GM19452 (cell line): Measurements from ENCODE around the gene ZBTB40.

ENCODE experiments used
- ATAC-seq: cut with Tn5 transposase; IDR thresholded peaks from one replicate; pipeline ENCODE4 v1.9.1; 2021; ENCODE audit not compliant: unreplicated experiment

The ZBTB40 gene

DNA sequence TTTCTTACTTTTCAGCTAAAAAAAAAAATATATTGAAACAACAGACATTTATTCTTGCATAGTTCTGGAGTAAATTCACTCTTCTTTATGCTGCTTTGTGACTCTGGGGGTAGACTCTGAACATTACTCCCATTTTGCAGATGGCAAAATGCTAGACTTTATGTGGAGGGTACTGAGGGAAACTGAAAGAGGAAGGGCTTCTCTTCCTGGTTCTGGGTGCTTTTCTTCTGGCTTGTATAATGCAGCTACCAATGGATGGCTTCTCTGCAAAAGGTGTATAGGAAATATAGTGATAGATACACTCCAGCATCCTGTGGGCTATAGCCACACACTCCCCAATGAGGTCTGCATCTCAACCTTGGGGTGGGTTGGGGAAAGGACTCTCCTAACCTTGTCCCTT, 19.7 kb upstream of the ZBTB40 start:
- ATAC-seq, result no peak

DNA sequence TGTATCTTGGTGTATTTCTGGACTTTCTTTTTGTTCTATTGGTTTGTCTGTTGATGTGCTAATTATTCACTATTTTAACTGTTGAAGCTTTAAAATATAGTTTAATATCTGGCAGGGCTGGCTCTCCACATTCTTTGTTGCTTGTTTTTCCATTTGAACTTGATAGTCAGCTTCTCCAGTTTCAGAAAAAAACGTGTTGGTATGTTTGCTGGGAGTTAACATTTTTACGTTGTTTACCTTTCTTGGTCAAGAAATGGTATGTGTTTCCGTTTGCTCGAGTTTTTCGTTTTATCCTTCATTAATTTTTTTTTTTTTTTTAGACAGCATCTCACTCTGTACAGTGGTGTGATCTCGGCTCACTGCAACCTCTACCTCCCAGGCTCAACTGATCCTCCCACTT, 16.9 kb upstream of the ZBTB40 start:
- ATAC-seq, result no peak

DNA sequence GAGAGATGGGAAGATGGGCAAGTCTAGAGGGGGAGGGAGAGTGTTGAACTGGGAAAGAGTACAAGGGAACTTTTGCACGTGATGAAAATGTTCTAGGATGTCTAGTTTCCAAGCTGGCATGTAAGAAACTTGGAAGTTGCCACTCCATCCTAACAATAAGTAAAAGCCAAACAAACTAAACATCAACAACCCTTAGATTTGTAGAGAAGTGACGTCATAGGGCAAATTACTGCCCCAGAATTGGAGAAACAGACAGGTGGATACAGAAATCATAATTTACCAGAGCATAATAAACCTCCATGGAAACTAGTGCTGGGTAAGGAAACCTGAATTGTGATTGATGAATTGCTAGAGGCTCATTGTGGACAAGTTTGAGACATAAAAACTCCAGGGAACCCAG, 14.7 kb upstream of the ZBTB40 start:
- ATAC-seq, result no peak

DNA sequence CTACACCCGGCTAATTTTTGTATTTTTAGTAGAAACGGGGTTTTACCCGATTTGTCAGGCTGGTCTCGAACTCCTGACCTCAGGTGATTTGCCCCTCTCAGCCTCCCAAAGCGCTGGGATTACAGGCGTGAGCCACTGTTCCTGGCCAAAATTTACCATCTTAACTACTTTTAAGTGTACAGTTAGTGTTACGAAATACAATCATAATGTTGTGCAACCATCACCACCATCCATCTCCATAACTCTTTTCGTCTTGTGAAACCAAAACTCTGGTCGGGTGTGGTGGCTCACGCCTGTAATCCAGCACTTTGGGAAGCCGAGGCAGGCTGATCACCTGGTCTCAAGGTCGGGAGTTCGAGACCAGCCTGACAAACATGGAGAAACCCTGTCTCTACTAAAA, 14.1 kb upstream of the ZBTB40 start:
- no peak for ATAC-seq

DNA sequence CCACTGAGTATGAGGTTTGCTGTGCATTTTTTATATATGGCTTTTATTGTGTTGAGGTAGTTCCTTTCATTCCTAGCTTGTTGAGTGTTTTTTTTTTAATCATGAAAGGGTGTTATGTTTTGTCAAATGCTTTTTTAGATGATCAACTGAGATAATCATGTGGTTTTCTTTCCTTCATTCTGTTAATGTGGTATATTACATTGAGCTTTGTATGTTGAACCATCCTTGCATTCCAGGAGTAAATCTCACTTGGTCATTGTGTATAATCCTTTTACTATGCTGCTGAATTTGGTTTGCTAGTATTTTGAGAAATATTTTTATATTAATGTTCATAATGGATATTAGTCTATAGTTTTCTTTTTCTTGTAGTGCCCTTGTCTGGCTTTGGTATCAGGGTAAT, 11.1 kb upstream of the ZBTB40 start:
- ATAC-seq, result no peak

DNA sequence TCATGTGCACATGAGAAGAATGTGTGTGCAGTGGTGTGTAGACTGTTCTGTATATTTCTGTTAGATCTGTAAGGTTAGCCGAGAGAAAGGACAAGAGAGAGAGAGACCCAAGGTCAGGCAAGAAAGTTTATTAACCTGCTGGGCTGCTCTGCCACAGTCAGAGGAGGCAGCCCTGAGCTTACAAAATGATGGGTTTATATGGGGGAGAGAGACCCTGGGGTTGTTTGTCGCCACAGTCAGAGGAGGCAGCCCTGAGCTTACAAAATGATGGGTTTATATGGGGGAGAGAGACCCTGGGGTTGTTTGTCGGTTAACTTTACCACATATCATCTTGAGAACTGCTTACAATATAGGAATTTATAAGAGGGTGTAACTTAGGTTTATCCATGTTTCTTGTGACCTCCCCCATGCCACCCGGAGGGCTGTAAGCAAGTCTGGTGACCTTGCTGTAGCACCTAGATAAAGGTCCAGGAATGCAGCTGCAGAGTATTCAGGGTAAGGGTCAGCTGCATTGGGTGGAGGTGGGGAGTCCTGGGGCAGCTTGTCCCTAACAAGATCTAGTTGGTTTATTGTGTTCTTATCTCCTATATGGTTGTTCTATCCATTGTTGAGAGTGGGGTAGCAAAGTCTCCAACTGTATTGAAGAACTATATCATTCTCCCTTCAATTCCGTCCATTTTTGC, 9.3 kb upstream of the ZBTB40 start:
- ATAC-seq, result no peak

DNA sequence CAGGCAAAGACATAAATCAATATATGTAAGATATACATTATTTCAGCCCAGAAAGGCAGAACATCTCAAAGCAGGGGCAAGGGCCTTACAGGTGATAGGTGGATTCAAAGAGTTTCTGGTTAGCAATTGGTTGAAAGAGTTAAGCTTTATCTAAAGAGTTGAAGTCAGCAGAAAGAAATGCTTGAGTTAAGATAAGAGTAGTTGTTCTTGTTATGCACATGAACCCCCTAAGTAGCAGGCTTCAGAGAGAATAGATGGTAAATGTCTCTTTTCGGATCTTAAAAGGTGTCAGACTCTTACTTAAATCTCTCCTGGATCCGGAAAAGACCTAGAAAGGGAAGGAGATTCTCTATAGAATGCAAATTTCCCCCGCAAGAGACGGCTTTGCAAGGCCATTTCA, 8.3 kb upstream of the ZBTB40 start:
- ATAC-seq, result no peak

DNA sequence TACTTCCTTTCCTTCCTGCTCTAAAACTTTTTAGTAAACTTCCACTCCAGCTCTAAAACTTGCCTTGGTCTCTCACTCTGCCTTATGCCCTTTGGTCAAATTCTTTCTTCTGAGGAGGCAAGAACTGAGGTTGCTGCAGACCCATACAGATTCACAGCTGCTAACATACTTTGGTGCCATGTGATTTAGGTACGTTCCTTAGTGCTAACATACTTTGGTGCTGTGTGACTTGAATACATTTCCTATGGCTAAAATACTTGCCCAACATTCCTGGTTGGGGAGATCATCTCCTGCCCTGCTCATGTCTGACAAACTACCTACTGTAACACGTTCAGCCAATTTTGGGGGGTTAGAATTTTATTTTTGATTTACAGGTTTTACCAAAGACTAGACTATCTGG, 6.8 kb upstream of the ZBTB40 start:
- no peak for ATAC-seq

DNA sequence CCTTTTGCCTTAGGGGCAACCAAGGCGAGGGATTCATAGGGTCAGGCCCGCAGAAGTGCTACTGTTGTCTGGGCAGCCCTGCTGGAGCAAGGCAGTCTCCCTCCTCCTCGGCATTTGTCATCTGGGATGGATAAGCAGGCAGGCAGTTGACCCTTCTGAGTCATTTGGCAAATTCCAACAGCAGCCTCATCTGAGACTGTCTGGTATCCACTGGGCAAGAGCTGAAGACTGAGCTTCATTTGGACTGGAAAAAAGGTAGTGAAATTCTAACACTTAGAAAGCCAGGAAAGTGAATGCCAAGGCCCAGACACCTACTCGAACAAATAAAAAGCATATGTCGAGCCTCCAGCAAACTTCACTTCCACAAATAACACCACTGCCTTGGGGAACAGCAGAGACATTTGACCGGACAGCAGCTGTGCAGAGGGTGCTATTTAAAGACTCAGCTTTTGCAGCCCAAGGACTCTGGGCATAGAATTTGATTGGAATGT, 4.0 kb upstream of the ZBTB40 start:
- no peak for ATAC-seq

DNA sequence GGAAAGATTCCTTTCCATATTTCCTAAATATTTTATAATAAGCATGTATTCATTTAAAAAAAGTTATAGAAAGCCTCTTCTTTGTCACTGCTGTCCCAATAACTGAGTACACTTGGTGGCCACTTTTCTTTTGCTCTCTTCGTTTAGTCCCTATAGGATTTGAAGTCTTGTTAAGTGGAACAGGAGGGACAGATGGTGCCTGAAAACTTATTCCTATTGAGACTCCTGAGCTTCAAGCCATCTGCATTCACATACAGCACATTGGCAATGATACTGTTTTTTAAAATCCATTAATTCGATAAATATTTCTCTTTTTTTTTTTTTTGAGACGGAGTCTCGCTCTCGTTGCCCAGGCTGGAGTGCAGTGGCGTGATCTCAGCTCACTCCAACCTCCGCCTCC, 2.0 kb upstream of the ZBTB40 start:
- no peak for ATAC-seq

DNA sequence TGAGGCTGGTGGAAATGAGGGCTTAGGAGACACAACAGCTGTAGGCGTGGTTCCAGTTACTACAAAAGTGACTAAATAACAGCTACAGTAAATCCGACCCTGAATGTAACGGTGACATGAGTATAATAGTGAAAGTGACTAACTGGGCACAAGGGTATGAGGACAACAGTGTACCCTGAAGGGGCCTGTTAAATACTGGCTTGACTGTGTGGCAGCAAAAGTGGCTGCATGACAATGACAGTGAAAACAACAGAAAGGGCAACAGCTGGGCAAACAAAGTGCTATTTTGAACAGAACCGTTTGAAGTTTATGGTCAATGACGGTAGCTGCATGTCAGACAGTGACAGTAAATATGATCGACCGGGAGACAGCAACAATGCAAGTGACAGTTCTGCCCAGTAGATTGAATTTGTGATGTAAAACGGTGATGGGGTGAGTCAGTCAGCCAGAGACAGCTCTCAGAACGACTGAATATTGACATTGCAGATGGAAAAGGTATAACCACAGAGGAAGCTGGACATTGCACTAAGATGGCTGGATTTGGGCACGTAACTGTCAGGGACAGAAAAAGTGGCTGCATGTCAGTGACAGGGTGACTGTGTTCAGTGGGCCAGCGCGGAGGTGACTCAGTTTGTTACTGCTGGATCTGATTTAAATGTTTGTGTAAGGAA, 1.2 kb upstream of the ZBTB40 start:
- no peak for ATAC-seq

DNA sequence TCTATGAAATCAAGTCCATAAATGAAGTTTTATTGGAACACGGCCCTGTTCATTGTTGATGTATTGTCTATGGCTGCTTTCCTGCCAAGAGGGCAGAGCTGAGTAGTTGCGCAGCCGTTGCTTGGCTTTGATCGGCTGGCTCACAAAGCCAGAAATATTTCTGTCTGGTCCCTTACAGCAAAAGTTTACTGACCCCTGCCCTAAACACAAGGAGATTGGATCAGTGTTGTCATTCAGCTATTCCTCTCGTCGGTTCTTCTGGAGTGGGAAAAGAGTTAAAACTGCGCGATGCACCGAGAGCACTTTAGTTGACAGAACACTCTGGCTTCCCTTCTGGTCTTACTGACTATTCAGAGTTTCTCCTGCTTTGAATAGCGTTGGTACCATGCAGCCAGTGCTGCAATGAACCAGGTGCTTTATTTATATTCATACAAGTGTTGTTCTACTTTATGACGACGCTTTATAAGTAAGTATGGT, 868 bp downstream of the ZBTB40 start:
- ATAC-seq, result peak; percentile 13

DNA sequence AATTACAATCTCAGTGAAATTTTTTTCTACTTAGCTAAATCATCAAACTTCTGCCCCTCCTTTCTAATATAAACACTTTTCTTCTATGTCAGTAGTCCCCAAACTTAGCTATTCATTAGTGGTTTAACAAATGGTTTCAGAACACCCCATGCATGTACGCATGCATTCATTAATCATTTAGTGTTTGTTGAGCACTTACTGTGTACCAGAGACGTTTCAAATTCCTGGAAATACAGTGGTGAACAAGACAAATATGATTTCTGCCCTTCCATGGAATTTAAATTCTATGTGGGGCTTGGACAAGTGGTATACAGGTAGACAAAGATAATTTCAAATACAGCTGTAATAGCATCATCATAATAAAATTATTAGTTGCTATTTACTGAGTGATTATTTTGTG, 1.5 kb downstream of the ZBTB40 start:
- no peak for ATAC-seq

DNA sequence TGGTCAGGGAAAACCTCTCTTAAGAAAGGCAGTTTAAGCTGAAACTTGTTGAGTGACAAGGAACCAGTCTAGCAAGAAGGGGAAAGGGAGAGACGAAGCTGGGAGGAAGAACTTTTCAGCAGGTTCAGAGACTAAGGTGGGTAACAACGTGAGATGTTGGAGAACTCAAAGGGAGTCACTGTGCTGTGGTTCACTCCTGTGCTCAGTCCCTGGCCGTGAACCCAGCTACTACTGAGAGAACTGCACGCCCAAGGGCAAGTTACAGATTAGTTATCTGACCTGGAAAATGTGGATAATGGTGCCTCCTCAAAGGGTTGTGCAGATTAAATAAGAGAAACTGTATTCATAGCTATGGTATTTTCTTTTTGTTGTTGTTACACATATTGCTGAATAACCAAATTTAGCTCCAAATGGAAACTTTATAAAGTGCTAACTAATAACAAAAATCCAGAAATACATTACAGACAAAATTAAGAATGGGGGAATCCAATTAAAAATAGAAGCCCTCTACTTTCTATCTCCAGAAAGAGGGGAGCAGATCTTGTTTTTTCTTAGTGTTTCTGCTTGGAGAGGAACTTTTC, 2.9 kb downstream of the ZBTB40 start:
- no peak for ATAC-seq

DNA sequence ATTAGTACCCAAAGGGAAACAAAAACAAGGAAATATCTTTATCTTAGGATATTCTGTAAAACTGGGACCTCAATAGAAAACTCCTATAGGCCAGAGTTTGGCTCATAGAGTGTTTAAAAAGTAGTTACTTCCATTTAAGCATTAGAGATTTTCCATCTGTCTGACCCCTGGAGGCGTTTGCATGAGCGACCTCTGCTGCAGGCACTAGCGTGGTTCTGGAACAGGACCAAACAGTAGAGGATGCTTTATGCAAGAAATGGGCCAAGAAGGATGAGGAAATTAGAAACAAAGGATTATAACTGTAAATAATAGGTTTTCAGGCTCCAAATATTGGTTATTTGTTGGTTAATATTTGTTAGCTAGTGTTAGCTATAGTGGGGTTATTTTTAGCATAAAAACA, 5.7 kb downstream of the ZBTB40 start:
- ATAC-seq, result no peak

DNA sequence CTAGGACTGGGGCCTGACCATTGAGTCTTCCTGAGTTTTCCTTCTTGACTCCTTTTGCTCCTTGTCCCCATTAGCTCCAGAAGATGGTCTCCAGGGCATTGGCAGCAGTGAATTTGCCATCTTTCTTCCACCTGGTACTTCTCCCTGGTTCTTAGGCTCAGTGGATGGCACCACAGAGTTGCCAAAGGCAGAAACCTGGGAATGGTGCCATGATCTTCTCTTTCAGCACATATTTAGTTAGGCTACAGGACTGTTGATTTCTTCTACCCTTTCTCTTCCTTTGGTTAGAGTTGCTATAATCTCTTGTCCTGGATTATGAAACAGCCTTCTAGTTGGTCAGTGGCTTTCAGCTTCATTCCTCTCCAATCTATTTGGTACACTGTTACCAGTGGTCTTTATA, 6.2 kb downstream of the ZBTB40 start:
- ATAC-seq, result no peak

DNA sequence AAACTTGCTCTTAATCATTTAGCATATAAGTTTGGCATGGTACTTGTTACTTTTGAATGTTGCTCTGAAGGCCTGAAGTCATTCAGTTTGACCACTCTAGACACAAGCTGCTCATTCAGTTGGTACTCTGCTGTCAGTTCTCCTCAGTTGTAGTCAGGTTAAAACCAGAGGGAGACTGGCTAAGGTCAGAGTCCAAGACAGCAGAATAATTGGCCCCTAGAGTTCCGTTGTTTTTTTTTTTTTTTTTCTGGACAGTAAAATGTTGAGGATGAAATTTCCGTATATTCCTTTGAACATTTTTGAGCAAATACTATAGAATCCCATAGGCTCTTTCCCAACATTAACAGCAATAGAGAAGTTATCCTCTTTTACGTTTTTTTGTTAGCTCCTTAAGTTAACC, 9.4 kb downstream of the ZBTB40 start:
- ATAC-seq, result no peak

DNA sequence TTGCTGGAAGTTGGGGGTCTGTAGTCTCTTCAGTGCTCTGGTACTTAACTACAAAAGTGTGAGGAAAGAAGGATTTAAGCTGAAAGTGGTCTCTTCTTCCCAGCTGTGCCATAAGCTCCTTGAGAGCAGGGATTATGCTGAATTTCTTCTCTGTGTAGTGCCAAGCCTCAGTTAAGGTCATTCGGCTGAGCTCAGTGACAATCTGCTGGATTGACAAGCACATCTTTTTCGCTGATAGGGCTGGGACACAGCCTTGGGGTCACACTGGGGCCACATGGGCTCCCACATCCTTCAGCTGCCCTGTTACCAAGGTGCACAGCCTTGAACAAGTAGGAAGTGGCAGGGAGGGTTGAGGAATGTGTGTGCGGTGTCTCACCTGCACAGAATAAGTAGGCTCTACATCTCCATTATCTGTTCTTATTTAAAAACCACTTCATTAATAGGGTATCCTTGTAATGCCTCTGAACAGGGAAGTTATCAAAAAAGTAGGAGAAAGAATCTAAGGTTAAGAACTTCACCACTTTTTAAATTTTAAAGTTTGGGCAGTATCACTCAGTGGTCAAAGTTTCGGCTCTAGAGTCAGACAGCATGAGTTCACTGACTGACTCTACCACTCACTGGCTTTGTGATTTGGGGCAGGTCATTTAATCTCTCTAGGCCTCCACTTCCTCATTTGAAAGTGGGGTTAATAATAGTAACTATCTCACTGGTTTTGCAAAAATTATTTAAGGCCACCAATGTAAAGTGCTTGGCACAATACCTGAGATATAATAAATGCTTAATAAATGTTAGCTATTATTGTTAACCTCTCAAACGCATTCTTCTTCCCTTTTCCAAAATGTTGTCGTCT, 10.3 kb downstream of the ZBTB40 start:
- no peak for ATAC-seq

DNA sequence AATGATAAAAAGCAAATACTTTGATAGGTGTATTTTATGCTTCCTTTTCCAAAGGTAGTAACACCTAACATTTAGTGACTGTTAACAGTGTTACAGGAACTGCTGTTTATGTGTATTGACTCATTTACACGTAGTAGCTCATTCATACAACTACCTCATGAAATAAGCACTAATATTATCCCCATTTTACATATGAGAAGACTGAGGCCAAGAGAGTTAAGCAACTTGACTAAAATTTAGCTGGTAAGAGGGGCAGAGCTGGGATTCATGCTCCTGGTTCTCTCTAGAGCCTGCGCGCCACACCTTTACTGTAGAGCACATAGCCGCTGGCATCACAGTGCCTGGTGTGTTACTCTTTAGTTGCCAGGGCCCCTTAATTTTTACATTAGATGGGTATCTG, 11.3 kb downstream of the ZBTB40 start:
- ATAC-seq, result no peak

DNA sequence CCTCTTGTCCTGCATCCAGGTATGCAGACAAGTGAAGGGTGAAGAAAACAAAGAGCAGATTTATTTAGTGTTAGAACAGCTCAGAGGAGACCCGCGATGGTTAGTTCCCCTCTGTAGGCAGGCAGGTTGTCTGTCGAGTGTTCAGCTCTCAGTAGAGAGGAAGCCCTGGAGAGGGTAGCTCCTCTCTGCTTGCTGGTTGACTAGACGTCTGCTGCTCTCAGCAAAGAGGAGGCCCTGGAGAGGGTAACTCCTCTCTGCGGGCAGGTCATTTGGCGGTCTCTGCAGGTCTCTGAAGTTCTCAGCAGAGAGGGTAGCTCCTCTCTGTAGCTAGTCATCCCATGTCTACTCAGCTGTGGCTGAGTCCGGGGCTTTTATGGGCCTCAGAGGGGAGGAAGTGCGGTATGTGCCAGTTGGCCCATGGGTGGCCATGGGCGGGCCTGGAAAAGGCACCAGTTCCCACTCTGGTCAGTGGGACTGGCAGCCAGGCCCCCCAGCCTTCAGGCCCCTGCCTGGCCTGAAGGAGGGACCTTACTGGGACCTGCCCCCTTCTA, 13.4 kb downstream of the ZBTB40 start:
- ATAC-seq, result no peak

DNA sequence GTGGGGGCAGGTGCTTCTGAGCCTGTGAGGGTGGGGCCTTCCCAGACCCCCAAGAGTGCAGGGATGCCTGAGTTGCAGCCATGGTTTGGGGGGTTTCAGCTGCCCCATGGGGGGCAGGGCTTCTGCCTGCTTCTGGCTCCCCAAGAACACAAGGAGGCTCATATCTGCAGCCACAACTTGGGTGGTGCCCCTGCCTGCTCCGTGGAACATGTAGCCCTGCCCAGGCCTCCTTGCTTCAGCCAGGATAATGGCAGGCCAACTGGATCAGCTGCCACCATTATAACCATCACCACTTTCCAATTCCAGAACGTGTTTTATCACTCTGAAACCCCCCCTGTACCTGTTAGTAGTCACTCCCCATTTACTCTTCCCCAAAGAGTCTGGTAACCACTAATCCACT, 14.0 kb downstream of the ZBTB40 start:
- ATAC-seq, result no peak
